Epithelial cell of esophagus (primary cell): ENCODE measurements around the gene ATXN1.
"Not testable (repeated sequence)": the region's sequence is repeated elsewhere in the genome, so short reads cannot be mapped to it uniquely, and the experiment has no call there.

Experiments
- DNase-seq: peaks from one replicate; pipeline ENCODE4 v3.0.0; 2010; ENCODE audit warnings: low read depth
- H3K4me3 ChIP-seq: 2 replicates; pipeline ENCODE4 v1.5.1; 2011; ENCODE audit warnings: mild to moderate bottlenecking, low read length, control low read depth
- CTCF ChIP-seq: IDR thresholded peaks from 2 replicates; pipeline ENCODE4 v1.5.1; 2011; ENCODE audit warnings: low read depth, mild to moderate bottlenecking, low read length, control low read depth, inconsistent platforms; ENCODE audit not compliant: insufficient read depth; ENCODE audit errors: missing control alignments

The ATXN1 gene

GRCh38 chr6:16793828-16794412 is 32.7 kb upstream of the ATXN1 start:
- no peak for TF ChIP-seq CTCF
- no peak for DNase-seq
- H3K4me3 ChIP-seq: no peak overlapping the region

- TF ChIP-seq CTCF: no peak
- DNase-seq: no peak
- H3K4me3 ChIP-seq: no peak overlapping the region
Observed at GRCh38 chr6:16789329-16790038, 28.2 kb upstream of the ATXN1 start.

GRCh38 chr6:16787128-16787682 is 25.9 kb upstream of the ATXN1 start:
- DNase-seq: no peak
- H3K4me3 ChIP-seq: no peak overlapping the region
- no peak for TF ChIP-seq CTCF

GRCh38 chr6:16785496-16785895 is 24.2 kb upstream of the ATXN1 start:
- no peak for TF ChIP-seq CTCF
- no peak overlapping the region for H3K4me3 ChIP-seq
- DNase-seq: no peak

- not testable (repeated sequence) for DNase-seq, H3K4me3 ChIP-seq
Observed at GRCh38 chr6:16784957-16785356, 23.7 kb upstream of the ATXN1 start.

- H3K4me3 ChIP-seq: no peak overlapping the region
- no peak for DNase-seq
- TF ChIP-seq CTCF: no peak
Observed at GRCh38 chr6:16783952-16784565, 22.8 kb upstream of the ATXN1 start.

GRCh38 chr6:16783509-16783908 is 22.2 kb upstream of the ATXN1 start:
- DNase-seq: no peak
- H3K4me3 ChIP-seq: no peak overlapping the region
- no peak for TF ChIP-seq CTCF
